DMS53 (cell line): ENCODE measurements around the gene RSL1D1.

Experiments used
- DNase-seq: peaks from one replicate; lab custom pipeline; 2025; lab: John Stamatoyannopoulos, UW

RSL1D1 gene

GRCh38 chr16:11851294-11852091, at the start of gene RSL1D1:
RSL1D1 (minus strand) TSS chr16:11851542; CDS start chr16:11851512, 30 bp downstream.
- peak; percentile 95 for DNase-seq

GRCh38 chr16:11901091-11901490, 49.7 kb upstream of the RSL1D1 start:
- no peak for DNase-seq

GRCh38 chr16:11896486-11897176, 45.3 kb upstream of the RSL1D1 start:
- no peak for DNase-seq

DNA sequence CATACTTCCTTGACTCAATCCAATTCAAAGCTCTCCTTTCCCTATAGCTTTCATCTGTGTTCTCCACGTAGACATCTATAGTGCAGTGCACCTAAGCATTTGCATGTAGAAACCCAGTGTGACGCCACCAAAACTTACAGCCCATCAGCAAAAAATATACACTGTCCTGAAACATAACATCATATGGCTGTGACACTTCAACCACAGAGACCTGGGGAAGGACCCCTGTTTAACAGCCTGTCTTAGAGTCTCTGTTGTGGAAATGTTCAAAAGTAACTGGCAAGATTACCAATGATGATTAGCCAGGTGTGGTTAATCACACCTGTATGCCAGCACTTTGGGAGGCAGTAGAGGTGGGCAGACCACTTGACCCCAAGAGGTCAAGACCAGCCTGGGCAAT, 42.2 kb upstream of the RSL1D1 start:
- no peak for DNase-seq

- no peak for DNase-seq
Observed at GRCh38 chr16:11892761-11893160, 41.4 kb upstream of the RSL1D1 start.

- no peak for DNase-seq
Observed at GRCh38 chr16:11890231-11890965, 39.1 kb upstream of the RSL1D1 start.

- DNase-seq, result no peak
Observed at GRCh38 chr16:11886881-11887280, 35.5 kb upstream of the RSL1D1 start.

DNA sequence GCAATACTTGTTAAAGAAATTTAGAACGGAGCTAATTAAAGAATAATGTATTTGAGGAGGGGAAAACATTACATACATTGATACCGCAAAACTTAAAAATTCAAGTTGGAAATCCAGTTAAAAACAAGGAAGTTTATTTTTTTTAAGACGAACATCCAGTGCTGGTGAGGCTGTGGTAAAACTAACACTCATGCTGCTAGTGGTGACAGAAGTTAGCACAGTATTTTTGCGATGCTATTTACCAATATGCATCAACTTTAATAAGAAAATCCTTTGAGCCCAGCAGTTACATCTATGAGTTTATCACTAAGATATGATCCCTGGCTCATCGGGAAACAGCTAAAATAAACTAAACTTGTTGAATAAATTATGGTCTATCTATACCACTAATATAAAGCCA, 32.7 kb upstream of the RSL1D1 start:
- DNase-seq, result no peak

- DNase-seq, result no peak
Observed at GRCh38 chr16:11880007-11880406, 28.7 kb upstream of the RSL1D1 start.

DNA sequence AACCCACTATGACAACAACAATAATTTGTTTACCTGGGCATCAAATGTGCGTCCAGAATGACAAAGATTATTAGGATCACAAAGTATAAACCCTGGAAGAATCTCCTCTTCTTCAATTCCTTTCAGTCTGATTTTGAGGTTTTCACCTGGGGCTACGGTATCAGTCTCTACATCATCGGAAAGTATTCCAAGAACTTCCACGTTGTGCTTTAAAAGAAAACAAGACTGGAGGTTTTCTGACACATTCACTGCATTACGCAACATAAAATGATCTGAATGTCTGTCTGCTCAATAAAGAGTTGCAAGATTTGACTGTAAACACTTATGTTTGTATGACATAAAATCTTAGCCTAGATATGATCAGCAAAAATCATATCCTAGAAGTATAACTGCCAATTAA, 26.0 kb upstream of the RSL1D1 start:
- no peak for DNase-seq

- DNase-seq, result no peak
Observed at GRCh38 chr16:11876306-11876705, 25.0 kb upstream of the RSL1D1 start.

GRCh38 chr16:11875721-11876120, 24.4 kb upstream of the RSL1D1 start:
- DNase-seq, result no peak

DNA sequence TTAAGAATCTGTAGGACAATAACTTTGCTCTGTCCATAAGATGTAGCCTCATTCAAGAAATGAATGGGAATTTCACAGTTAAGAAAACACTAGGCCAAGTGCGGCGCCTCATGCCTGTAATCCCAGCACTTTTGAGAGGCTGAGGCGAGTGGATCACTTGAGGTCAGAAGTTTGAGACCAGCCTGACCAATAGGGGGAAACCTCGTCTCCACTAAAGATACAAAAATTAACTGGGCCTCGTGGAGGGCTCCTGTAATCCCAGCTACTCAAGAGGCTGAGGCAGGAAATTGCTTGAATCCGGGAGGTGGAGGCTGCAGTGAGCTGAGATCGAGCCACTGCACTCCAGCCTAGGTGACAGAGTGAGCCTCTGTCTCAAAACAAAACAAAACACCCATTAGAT, 19.9 kb upstream of the RSL1D1 start:
- DNase-seq, result no peak

- DNase-seq, result no peak
Observed at GRCh38 chr16:11870399-11870798, 19.1 kb upstream of the RSL1D1 start.

GRCh38 chr16:11869353-11870228, 18.2 kb upstream of the RSL1D1 start:
- DNase-seq, result no peak

DNA sequence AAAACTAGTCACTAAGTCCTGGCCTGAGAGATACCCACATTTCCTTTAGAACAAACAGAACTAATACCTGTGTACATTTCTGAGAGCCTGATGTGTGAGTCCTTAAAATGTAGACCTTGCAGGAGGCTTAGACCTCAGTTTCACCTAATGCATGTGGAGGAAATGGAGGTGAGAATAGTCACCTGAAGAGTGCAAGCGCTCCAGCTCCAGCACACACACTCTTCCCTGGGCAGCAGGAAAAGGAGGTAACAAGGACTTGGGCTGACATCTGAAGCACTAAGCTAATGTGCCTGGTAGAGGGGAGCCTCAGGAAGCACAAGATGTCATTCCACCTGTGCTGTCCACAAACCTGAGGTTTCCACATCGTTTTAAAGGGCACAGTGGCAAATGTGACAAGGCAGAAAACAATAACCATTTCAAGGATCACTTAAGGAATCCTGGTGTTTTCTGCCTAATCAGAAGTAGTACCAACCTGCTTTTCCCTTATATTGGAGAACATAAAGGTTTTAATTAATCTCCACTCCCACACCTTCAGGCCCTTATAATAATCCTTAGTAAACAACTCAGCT, 17.2 kb upstream of the RSL1D1 start:
- no peak for DNase-seq

- DNase-seq, result no peak
Observed at GRCh38 chr16:11862489-11862888, 11.1 kb upstream of the RSL1D1 start.

GRCh38 chr16:11857161-11857560, 5.8 kb upstream of the RSL1D1 start:
- no peak for DNase-seq

- peak; percentile 80 for DNase-seq
Observed at GRCh38 chr16:11852092-11852809, 909 bp upstream of the RSL1D1 start.

DNA sequence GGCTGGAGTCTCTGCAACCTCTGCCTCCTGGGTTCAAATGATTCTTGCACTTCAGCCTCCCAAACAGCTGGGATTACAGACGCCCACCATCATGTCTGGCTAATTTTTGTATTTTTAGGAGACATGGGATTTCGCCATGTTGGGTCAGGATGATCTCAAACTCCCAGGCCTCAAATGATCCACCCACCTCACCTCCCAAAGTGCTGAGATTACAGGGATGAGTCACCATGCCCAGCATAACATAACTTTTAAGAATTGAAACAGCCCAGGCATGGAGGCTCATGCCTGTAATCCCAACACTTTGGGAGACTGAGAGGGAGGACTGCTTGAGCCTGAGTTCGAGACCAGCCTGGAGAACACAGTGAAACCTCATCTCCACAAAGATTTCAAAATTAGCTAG, 2.5 kb downstream of the RSL1D1 start:
- no peak for DNase-seq

- no peak for DNase-seq
Observed at GRCh38 chr16:11844499-11844898, 6.8 kb downstream of the RSL1D1 start.
